Measurements from ENCODE around the gene KCNAB1.

- TF ChIP-seq EZH2 (IDR thresholded peaks at IDR 0.05; ENCODE audit: borderline replicate concordance, low read length) = no peak
- TF ChIP-seq CTCF (IDR thresholded peaks at IDR 0.05; ENCODE audit: low read length) = no peak
Measured at GRCh38 chr3:156145866-156146265, 25.5 kb downstream of the KCNAB1 start.
